Activated B cell treated with CpG ODN at 0.5 μM for 24 hours (primary cell): ENCODE results near the gene ZNF146. TPM values are rescaled to one million over a fixed set of nuclear protein-coding genes. Genes with fewer than 3 reads are reported as not detected.

Experiments used
- ATAC-seq: fragments of 200-7000 bp; cut with Tn5 transposase; one replicate; pipeline ENCODE4 v1.10.0; 2021; ENCODE audit warnings: low read depth, mild to moderate bottlenecking, moderate library complexity
- CTCF ChIA-PET: fragments of 350-600 bp; sonication (Branson Sonifier 250); formaldehyde crosslinking; loops from one replicate; lab custom pipeline; 2021; ENCODE audit warnings: antibody characterized with exemption; lab: Charles Lee
- POLR2A ChIA-PET: fragments of 350-600 bp; sonication (Branson Sonifier 250); formaldehyde crosslinking; loops from one replicate; lab custom pipeline; 2021; ENCODE audit warnings: antibody characterized with exemption; lab: Charles Lee
- DNase-seq: peaks from one replicate; pipeline ENCODE4 v3.0.0; 2022
- H3K27ac Mint-ChIP-seq: one replicate; pipeline ENCODE4 v1.8.0; 2020; ENCODE audit warnings: mixed read lengths
- H3K27me3 Mint-ChIP-seq: one replicate; pipeline ENCODE4 v1.8.0; 2021; ENCODE audit warnings: mixed read lengths
- H3K36me3 Mint-ChIP-seq: one replicate; pipeline ENCODE4 v1.8.0; 2021; ENCODE audit warnings: low read depth, mixed read lengths
- H3K4me1 Mint-ChIP-seq: one replicate; pipeline ENCODE4 v1.8.0; 2021; ENCODE audit warnings: mixed read lengths
- H3K4me3 Mint-ChIP-seq: one replicate; pipeline ENCODE4 v1.8.0; 2020; ENCODE audit warnings: mild to moderate bottlenecking, mixed read lengths
- H3K9me3 Mint-ChIP-seq: one replicate; pipeline ENCODE4 v1.8.0; 2020; ENCODE audit warnings: mixed read lengths
- intact Hi-C: fragments of 100-400 bp; cut with micrococcal nuclease; formaldehyde crosslinking; loops from one replicate; pipeline ENCODE4 v1.15.1; 2024
- total RNA-seq: library from RNA; stranded (reverse); gene quantifications from 2 replicates; pipeline ENCODE4 v1.2.3, GENCODE V29; 2022
- TF ChIP-seq, protein P1 (sequence below): fragments of 200-600 bp; IDR thresholded peaks from one replicate; pipeline ENCODE4 v1.8.0; 2022; ENCODE audit warnings: antibody characterized with exemption, mild to moderate bottlenecking

Gene ZNF146
- total RNA-seq, 1 donor from 2014 or later = 63.2 TPM

- TF ChIP-seq, protein P1, sequence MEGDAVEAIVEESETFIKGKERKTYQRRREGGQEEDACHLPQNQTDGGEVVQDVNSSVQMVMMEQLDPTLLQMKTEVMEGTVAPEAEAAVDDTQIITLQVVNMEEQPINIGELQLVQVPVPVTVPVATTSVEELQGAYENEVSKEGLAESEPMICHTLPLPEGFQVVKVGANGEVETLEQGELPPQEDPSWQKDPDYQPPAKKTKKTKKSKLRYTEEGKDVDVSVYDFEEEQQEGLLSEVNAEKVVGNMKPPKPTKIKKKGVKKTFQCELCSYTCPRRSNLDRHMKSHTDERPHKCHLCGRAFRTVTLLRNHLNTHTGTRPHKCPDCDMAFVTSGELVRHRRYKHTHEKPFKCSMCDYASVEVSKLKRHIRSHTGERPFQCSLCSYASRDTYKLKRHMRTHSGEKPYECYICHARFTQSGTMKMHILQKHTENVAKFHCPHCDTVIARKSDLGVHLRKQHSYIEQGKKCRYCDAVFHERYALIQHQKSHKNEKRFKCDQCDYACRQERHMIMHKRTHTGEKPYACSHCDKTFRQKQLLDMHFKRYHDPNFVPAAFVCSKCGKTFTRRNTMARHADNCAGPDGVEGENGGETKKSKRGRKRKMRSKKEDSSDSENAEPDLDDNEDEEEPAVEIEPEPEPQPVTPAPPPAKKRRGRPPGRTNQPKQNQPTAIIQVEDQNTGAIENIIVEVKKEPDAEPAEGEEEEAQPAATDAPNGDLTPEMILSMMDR = no peak
- intact Hi-C loops = no loop called here
- Mint-ChIP-seq H3K9me3 (no peaks in the 10 kb centered on the region), H3K36me3 (no peaks in the 10 kb centered on the region), H3K4me3 (no peak overlapping the region), H3K4me1 (no peaks in the 10 kb centered on the region), H3K27me3 (no peaks in the 10 kb centered on the region), H3K27ac (no peak overlapping the region)
- no peak for DNase-seq
- ChIA-PET POLR2A (no interaction called here), CTCF (no interaction called here)
- no peak for ATAC-seq
Observed at GRCh38 chr19:36257520-36257876, 42.6 kb downstream of the ZNF146 start.

DNA sequence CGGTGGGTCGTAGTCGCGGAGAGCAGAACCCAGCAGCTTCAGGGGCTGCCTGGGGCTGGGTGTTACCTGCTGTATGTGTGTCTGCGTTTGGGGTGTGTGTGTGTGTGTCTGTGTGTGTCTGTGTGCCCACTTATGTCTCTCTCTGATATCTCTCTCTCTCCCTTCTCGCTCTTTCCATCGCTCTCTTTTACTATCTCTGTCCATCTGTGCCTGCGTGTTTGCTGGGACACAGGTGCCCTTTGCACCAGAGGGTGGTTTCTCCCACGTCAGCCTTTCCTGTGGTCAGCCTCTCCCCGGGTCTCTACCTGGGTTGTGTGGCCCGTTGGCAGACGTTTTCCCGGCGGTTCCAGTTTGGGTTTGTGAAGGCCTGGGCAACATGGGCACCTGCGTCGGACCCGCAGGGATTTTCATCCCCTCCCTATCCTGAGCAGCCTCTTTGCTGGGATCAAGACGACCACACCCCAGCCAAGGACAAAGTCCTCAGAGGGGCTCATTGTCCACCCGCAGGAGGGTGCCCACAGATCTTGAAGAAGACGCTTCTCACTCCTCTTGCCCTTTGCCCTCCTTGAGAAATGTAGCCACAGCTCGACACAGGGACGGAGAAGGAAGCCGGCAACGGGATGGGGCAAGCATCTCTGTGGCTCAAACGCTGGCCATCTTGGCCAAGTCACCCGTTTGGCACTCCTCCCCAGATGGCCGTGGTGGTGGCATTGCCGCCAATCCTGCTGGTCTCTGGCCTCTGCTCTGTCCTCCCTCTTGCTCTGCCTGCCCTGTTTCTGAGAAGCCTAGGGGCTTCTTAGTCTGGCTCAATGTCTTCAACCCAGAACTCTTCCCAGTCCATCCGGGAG, 43.3 kb downstream of the ZNF146 start:
- no peak for ATAC-seq
- POLR2A ChIA-PET = no interaction called here
- no peak for DNase-seq
- Mint-ChIP-seq H3K27ac (no peak overlapping the region), H3K9me3 (no peaks in the 10 kb centered on the region), H3K36me3 (no peaks in the 10 kb centered on the region), H3K27me3 (no peaks in the 10 kb centered on the region), H3K4me3 (no peak overlapping the region), H3K4me1 (no peaks in the 10 kb centered on the region)
- CTCF ChIA-PET = no interaction called here
- TF ChIP-seq, protein P1 = no peak
- intact Hi-C loops = no loop called here

- Mint-ChIP-seq H3K36me3 (no peaks in the 10 kb centered on the region), H3K4me1 (no peaks in the 10 kb centered on the region), H3K27ac (no peak overlapping the region), H3K4me3 (no peak overlapping the region), H3K27me3 (no peaks in the 10 kb centered on the region), H3K9me3 (no peaks in the 10 kb centered on the region)
- intact Hi-C loops = no loop called here
- ChIA-PET POLR2A (no interaction called here), CTCF (no interaction called here)
- TF ChIP-seq, protein P1 = no peak
- DNase-seq (no peak), ATAC-seq (no peak)
Observed at GRCh38 chr19:36259211-36259610, 44.3 kb downstream of the ZNF146 start.

DNA sequence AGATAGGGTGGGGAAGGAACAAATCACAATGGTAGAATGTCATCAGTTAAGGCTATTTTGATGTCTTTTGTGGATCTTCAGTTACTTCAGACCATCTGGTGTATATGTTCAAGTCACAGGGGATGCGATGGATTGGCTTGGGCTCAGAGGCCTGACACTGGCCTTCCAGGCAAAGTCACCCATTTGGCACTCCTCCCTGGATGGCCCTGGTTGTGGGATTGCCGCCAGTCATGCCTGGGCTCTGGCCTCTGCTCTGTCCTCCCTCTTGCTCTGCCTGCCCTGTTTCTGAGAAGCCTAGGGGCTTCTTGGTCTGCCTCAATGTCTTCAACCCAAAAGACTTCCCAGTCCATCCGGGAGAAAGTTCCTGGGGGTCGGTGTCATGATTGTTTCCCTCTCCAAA, 50.2 kb downstream of the ZNF146 start:
- ChIA-PET POLR2A (no interaction called here), CTCF (no interaction called here)
- TF ChIP-seq, protein P1 = no peak
- H3K27me3 Mint-ChIP-seq = no peaks in the 10 kb centered on the region
- no peak overlapping the region for H3K4me3 Mint-ChIP-seq
- H3K27ac Mint-ChIP-seq = no peak overlapping the region
- H3K36me3 Mint-ChIP-seq = peaks cover 1% of the 10 kb centered on the region
- peaks cover 5% of the 10 kb centered on the region for H3K9me3 Mint-ChIP-seq
- DNase-seq (no peak), ATAC-seq (no peak)
- intact Hi-C loops = no loop called here
- H3K4me1 Mint-ChIP-seq = no peaks in the 10 kb centered on the region

DNA sequence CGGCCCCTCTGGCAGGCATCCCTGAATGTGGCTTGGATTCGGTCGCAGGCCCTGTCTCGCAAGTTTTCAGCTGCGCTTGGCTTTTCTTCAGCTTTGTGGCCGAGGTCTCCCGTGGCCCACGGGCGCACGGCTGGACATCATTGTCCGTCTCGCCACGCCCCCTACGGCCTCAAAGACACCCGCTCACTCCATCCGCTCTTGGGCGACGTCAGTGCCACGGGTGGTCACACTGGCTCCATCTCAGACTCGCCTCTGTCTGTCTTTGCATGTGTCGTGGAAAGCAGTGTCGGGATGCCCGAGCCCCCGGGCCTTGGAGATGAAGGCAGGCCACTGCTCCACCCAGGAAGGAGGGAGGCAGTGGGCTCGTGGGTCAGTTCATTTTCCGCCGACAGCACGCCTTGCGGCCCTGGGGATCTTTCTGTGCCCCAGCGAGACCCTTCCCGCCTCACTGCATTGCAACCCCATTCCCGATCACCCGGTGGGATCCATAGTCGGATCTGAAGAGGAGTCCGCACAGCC, 51.0 kb downstream of the ZNF146 start:
- no peak overlapping the region for H3K27ac Mint-ChIP-seq
- H3K36me3 Mint-ChIP-seq = peaks cover 1% of the 10 kb centered on the region
- no peak overlapping the region for H3K4me3 Mint-ChIP-seq
- DNase-seq (no peak), ATAC-seq (no peak)
- TF ChIP-seq, protein P1 = no peak
- intact Hi-C loops = no loop called here
- peaks cover 5% of the 10 kb centered on the region for H3K9me3 Mint-ChIP-seq
- ChIA-PET POLR2A (no interaction called here), CTCF (no interaction called here)
- H3K27me3 Mint-ChIP-seq = no peaks in the 10 kb centered on the region
- H3K4me1 Mint-ChIP-seq = no peaks in the 10 kb centered on the region
